Fibroblast of lung (primary cell): Measurements from ENCODE around the gene LCN10.

Source experiments
- CTCF ChIP-seq, 2 donors: IDR thresholded peaks in 1 of 2; conservative IDR thresholded peaks in 1 of 2; 1 replicate in 1 of 2; 2 replicates in 1 of 2; pipeline ENCODE4 v1.5.1; 2011 to 2012; ENCODE audit warnings: low read length in 2 of 2, control low read depth in 1 of 2, inconsistent platforms in 1 of 2, low read depth in 1 of 2, mild to moderate bottlenecking in 1 of 2
- EZH2 ChIP-seq: IDR thresholded peaks from 2 replicates; pipeline ENCODE4 v1.5.1; 2012; ENCODE audit warnings: low read length, control low read depth, mild to moderate bottlenecking; ENCODE audit errors: missing control alignments

DNA sequence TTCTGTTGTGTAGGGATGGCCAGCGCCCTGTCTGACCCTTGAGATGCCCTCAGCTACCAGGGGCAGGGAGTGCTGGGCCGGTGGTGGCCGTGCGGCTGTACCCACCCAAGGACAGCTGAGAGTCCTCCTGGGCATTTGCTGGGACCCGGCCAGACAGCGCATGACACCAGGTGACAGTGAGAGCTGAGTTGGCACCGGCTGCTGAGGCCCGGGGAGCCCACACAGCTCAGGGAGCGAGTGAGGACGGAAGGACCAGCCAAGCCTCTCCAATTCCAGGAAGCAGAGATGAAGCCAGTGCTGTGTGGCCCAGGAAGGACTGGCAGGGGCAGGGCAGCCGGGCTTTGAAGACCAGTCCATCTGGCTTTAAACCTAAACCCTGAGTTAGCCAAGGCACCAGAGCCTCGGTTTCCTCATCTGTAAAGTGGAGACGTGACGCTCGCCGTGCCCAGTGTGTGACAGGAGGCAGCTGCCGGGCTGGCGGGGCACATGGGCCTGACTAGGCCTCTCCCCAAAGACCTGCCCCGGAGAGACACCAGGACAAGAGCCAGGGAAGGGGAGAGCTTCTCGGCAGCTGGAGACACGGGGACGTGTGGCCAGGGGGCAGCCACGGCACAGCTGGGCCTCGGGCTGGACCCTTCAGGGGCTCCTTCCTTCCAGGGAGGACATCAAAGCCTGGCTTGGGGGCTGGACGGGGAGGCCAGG lies 52.5 kb downstream of the LCN10 start:
- TF ChIP-seq CTCF (conservative IDR thresholded peaks at IDR 0.05 in 1 of 2, IDR thresholded peaks at IDR 0.05 in 1 of 2; ENCODE audit: low read depth in 1 of 2, low read length in 2 of 2) (no peak), EZH2 (no peak)
